ENCODE measurements around the gene ARHGEF28.

Gene ARHGEF28

GRCh38 chr5:73822278-73822988 lies 196.4 kb downstream of the ARHGEF28 start:
- no peak overlapping the region for H3K27ac ChIP-seq (replicated peaks)
- TF ChIP-seq, protein P1, sequence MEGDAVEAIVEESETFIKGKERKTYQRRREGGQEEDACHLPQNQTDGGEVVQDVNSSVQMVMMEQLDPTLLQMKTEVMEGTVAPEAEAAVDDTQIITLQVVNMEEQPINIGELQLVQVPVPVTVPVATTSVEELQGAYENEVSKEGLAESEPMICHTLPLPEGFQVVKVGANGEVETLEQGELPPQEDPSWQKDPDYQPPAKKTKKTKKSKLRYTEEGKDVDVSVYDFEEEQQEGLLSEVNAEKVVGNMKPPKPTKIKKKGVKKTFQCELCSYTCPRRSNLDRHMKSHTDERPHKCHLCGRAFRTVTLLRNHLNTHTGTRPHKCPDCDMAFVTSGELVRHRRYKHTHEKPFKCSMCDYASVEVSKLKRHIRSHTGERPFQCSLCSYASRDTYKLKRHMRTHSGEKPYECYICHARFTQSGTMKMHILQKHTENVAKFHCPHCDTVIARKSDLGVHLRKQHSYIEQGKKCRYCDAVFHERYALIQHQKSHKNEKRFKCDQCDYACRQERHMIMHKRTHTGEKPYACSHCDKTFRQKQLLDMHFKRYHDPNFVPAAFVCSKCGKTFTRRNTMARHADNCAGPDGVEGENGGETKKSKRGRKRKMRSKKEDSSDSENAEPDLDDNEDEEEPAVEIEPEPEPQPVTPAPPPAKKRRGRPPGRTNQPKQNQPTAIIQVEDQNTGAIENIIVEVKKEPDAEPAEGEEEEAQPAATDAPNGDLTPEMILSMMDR (IDR thresholded peaks at IDR 0.05; ENCODE audit: insufficient read depth, low read length) = no peak
- no peak for TF ChIP-seq REST (IDR thresholded peaks at IDR 0.05; ENCODE audit: insufficient replicate concordance, low read depth)
- no peak for TF ChIP-seq POLR2AphosphoS5 (IDR thresholded peaks at IDR 0.05; ENCODE audit: low read depth)
- TF ChIP-seq GABPA (IDR thresholded peaks at IDR 0.05; ENCODE audit: low read depth) = no peak
- TF ChIP-seq SPI1 (IDR thresholded peaks at IDR 0.05; ENCODE audit: borderline replicate concordance, low read depth) = no peak
- DNase-seq (ENCODE audit: low read depth in 1 of 2, low spot score in 1 of 2) = no peak
- no peak overlapping the region for H3K4me3 ChIP-seq (replicated peaks; ENCODE audit: insufficient read depth, low read length)
- H3K27me3 ChIP-seq (ENCODE audit: insufficient read depth, poor library complexity, severe bottlenecking) = no peaks in the 10 kb centered on the region

- TF ChIP-seq POLR2AphosphoS5 (IDR thresholded peaks at IDR 0.05; ENCODE audit: low read depth) (no peak), SPI1 (IDR thresholded peaks at IDR 0.05; ENCODE audit: borderline replicate concordance, low read depth) (no peak), REST (IDR thresholded peaks at IDR 0.05; ENCODE audit: insufficient replicate concordance, low read depth) (no peak), GABPA (IDR thresholded peaks at IDR 0.05; ENCODE audit: low read depth) (no peak)
- TF ChIP-seq, protein P1 (IDR thresholded peaks at IDR 0.05; ENCODE audit: insufficient read depth, low read length) = no peak
- no peak overlapping the region for H3K27ac ChIP-seq (replicated peaks)
- no peak for DNase-seq (ENCODE audit: low read depth in 1 of 2, low spot score in 1 of 2)
These were observed 197.0 kb downstream of the ARHGEF28 start for GRCh38 chr5:73822989-73823339.

GRCh38 chr5:73823508-73823925 lies 197.5 kb downstream of the ARHGEF28 start:
- Histone ChIP-seq H3K4me3 (replicated peaks; ENCODE audit: insufficient read depth, low read length) (no peak overlapping the region), H3K27me3 (ENCODE audit: insufficient read depth, poor library complexity, severe bottlenecking) (no peaks in the 10 kb centered on the region), H3K27ac (replicated peaks) (no peak overlapping the region)
- DNase-seq (ENCODE audit: low read depth in 1 of 2, low spot score in 1 of 2) = no peak
- TF ChIP-seq, protein P1 (IDR thresholded peaks at IDR 0.05; ENCODE audit: insufficient read depth, low read length) = no peak
- TF ChIP-seq REST (IDR thresholded peaks at IDR 0.05; ENCODE audit: insufficient replicate concordance, low read depth) (no peak), POLR2AphosphoS5 (IDR thresholded peaks at IDR 0.05; ENCODE audit: low read depth) (no peak)

More at GRCh38 chr5:73822989-73823339, 197.0 kb downstream of the ARHGEF28 start:
- Histone ChIP-seq H3K4me3 (replicated peaks; ENCODE audit: insufficient read depth, low read length) (no peak overlapping the region), H3K27me3 (ENCODE audit: insufficient read depth, poor library complexity, severe bottlenecking) (no peaks in the 10 kb centered on the region)

All from HL-60 (cell line).